Astrocyte (in vitro differentiated cells and primary cell): Measurements from ENCODE around the gene MFSD6. TPM values are rescaled to one million over a fixed set of nuclear protein-coding genes. Genes with fewer than 3 reads are reported as not detected.

Source experiments
- DNase-seq: peaks from one replicate; pipeline ENCODE4 v3.0.0-alpha.2; 2010; ENCODE audit warnings: low read depth
- FAIRE-seq: peaks from 2 replicates; lab custom pipeline; 2011; peaks lifted over from hg19 to GRCh38; lab: Jason Lieb, UNC
- H2AFZ ChIP-seq: 2 replicates; pipeline ENCODE4 v1.6.0; 2012; ENCODE audit warnings: low read depth, low read length, inconsistent platforms
- H3K27ac ChIP-seq: 2 replicates; pipeline ENCODE4 v1.5.1; 2011; ENCODE audit warnings: low read depth, low read length, inconsistent platforms
- H3K27me3 ChIP-seq: 2 replicates; pipeline ENCODE4 v1.6.0; 2011; ENCODE audit warnings: low read length, inconsistent platforms; ENCODE audit not compliant: insufficient read depth
- H3K36me3 ChIP-seq: 2 replicates; pipeline ENCODE4 v1.5.1; 2011; ENCODE audit warnings: low read length, inconsistent platforms; ENCODE audit not compliant: insufficient read depth
- H3K4me1 ChIP-seq: 2 replicates; pipeline ENCODE4 v1.5.1; 2011; ENCODE audit warnings: low read length, inconsistent platforms; ENCODE audit not compliant: insufficient read depth
- H3K4me2 ChIP-seq: 2 replicates; pipeline ENCODE4 v1.6.0; 2012; ENCODE audit warnings: low read length, inconsistent platforms
- H3K4me3 ChIP-seq: 2 replicates; pipeline ENCODE4 v1.5.1; 2011; ENCODE audit warnings: low read depth, mild to moderate bottlenecking, low read length, inconsistent platforms; ENCODE audit not compliant: insufficient read depth
- H3K79me2 ChIP-seq: 2 replicates; pipeline ENCODE4 v1.6.0; 2012; ENCODE audit warnings: mild to moderate bottlenecking, low read length, inconsistent platforms; ENCODE audit not compliant: insufficient read depth
- H3K9ac ChIP-seq: 2 replicates; pipeline ENCODE4 v1.6.0; 2012; ENCODE audit warnings: mild to moderate bottlenecking, low read length, inconsistent platforms
- H3K9me3 ChIP-seq: 2 replicates; pipeline ENCODE4 v1.5.1; 2012; ENCODE audit warnings: low read depth, mild to moderate bottlenecking, low read length, inconsistent platforms; ENCODE audit not compliant: insufficient read depth
- H4K20me1 ChIP-seq: 2 replicates; pipeline ENCODE4 v1.6.0; 2012; ENCODE audit warnings: low read length, inconsistent platforms; ENCODE audit not compliant: insufficient read depth
- H3K27ac Mint-ChIP-seq: one replicate; pipeline ENCODE4 v1.8.0; 2021; ENCODE audit warnings: mild to moderate bottlenecking, mixed read lengths; ENCODE audit not compliant: unreplicated experiment
- H3K27me3 Mint-ChIP-seq: one replicate; pipeline ENCODE4 v1.8.0; 2021; ENCODE audit warnings: low read depth, mixed read lengths; ENCODE audit not compliant: unreplicated experiment
- H3K36me3 Mint-ChIP-seq: one replicate; pipeline ENCODE4 v1.8.0; 2021; ENCODE audit warnings: low read depth, mixed read lengths; ENCODE audit not compliant: unreplicated experiment
- H3K4me1 Mint-ChIP-seq: one replicate; pipeline ENCODE4 v1.8.0; 2021; ENCODE audit warnings: low read depth, mixed read lengths; ENCODE audit not compliant: unreplicated experiment
- H3K4me3 Mint-ChIP-seq: one replicate; pipeline ENCODE4 v1.8.0; 2021; ENCODE audit warnings: mild to moderate bottlenecking, moderate library complexity, mixed read lengths; ENCODE audit not compliant: unreplicated experiment
- H3K9me3 Mint-ChIP-seq: one replicate; pipeline ENCODE4 v1.8.0; 2021; ENCODE audit warnings: mild to moderate bottlenecking, mixed read lengths; ENCODE audit not compliant: unreplicated experiment
- CTCF ChIP-seq: IDR thresholded peaks from 2 replicates; pipeline ENCODE4 v1.5.1; 2011; ENCODE audit warnings: low read depth, mild to moderate bottlenecking, inconsistent platforms, low read length, moderate library complexity; ENCODE audit not compliant: insufficient read depth
- EZH2 ChIP-seq: IDR thresholded peaks from 2 replicates; pipeline ENCODE4 v1.6.1; 2012; ENCODE audit warnings: mild to moderate bottlenecking, low read length, inconsistent platforms; ENCODE audit not compliant: insufficient read depth
- total RNA-seq: library from RNA; stranded (reverse); gene quantifications from 2 replicates; pipeline ENCODE4 v1.2.1, GENCODE V29; 2021

MFSD6 gene
- total RNA-seq, 1 donor from 2014 or later: 2.7 TPM

GRCh38 chr2:190469771-190470170, 61.6 kb downstream of the MFSD6 start:
- no peaks in the 10 kb centered on the region for H3K36me3 ChIP-seq
- Mint-ChIP-seq H3K27ac (no peak overlapping the region), H3K27me3 (no peaks in the 10 kb centered on the region), H3K9me3 (peaks cover 11% of the 10 kb centered on the region), H3K4me1 (peaks cover 4% of the 10 kb centered on the region), H3K36me3 (peaks cover 3% of the 10 kb centered on the region), H3K4me3 (no peak overlapping the region)
- no peak for TF ChIP-seq CTCF
- H3K79me2 ChIP-seq: no peaks in the 10 kb centered on the region
- H3K27ac ChIP-seq: peak overlapping the region; percentile 3
- no peak overlapping the region for H3K4me3 ChIP-seq
- H3K27me3 ChIP-seq: no peaks in the 10 kb centered on the region
- H2AFZ ChIP-seq: no peak overlapping the region
- no peaks in the 10 kb centered on the region for H3K9me3 ChIP-seq
- FAIRE-seq (no peak), DNase-seq (peak; percentile 72)
- H3K4me2 ChIP-seq: no peak overlapping the region
- H4K20me1 ChIP-seq: no peaks in the 10 kb centered on the region
- H3K4me1 ChIP-seq: peaks cover 12% of the 10 kb centered on the region
- no peak overlapping the region for H3K9ac ChIP-seq

- no peak for TF ChIP-seq CTCF
- TF ChIP-seq EZH2: no peak
- Mint-ChIP-seq H3K9me3 (peaks cover 11% of the 10 kb centered on the region), H3K27me3 (no peaks in the 10 kb centered on the region), H3K36me3 (peaks cover 3% of the 10 kb centered on the region), H3K4me1 (peaks cover 4% of the 10 kb centered on the region), H3K4me3 (no peak overlapping the region), H3K27ac (no peak overlapping the region)
- Histone ChIP-seq H3K79me2 (no peaks in the 10 kb centered on the region), H3K9ac (no peak overlapping the region), H3K4me1 (peaks cover 12% of the 10 kb centered on the region), H3K27ac (no peak overlapping the region), H3K9me3 (no peaks in the 10 kb centered on the region), H2AFZ (no peak overlapping the region), H3K4me3 (no peak overlapping the region), H3K4me2 (no peak overlapping the region), H4K20me1 (no peaks in the 10 kb centered on the region), H3K36me3 (no peaks in the 10 kb centered on the region), H3K27me3 (no peaks in the 10 kb centered on the region)
- FAIRE-seq (no peak), DNase-seq (no peak)
Observed at GRCh38 chr2:190470256-190470826, 62.2 kb downstream of the MFSD6 start.

GRCh38 chr2:190477661-190478454, 69.7 kb downstream of the MFSD6 start:
- Histone ChIP-seq H3K9me3 (no peaks in the 10 kb centered on the region), H3K27me3 (no peaks in the 10 kb centered on the region), H3K4me3 (no peak overlapping the region), H4K20me1 (no peaks in the 10 kb centered on the region), H3K27ac (no peak overlapping the region), H3K4me1 (no peaks in the 10 kb centered on the region), H3K9ac (no peak overlapping the region), H3K36me3 (no peaks in the 10 kb centered on the region), H2AFZ (no peak overlapping the region), H3K79me2 (no peaks in the 10 kb centered on the region), H3K4me2 (no peak overlapping the region)
- DNase-seq (no peak), FAIRE-seq (no peak)
- Mint-ChIP-seq H3K27ac (no peak overlapping the region), H3K36me3 (no peaks in the 10 kb centered on the region), H3K4me3 (no peak overlapping the region), H3K9me3 (peaks cover 3% of the 10 kb centered on the region), H3K27me3 (no peaks in the 10 kb centered on the region), H3K4me1 (peaks cover 4% of the 10 kb centered on the region)
- TF ChIP-seq EZH2: no peak
- TF ChIP-seq CTCF: no peak
